Colonic mucosa (tissue), 4 donors: ENCODE data around the gene CALML5. TPM values are rescaled to one million over a fixed set of nuclear protein-coding genes. Genes with fewer than 3 reads are reported as not detected.

Source experiments
- DNase-seq: peaks from one replicate; pipeline ENCODE4 v3.0.0-alpha.2; 2020
- H3K27ac ChIP-seq: fragments of 200-600 bp; one replicate; pipeline ENCODE4 v1.8.0; 2021
- H3K27me3 ChIP-seq: fragments of 200-600 bp; one replicate; pipeline ENCODE4 v1.8.0; 2021
- H3K36me3 ChIP-seq: fragments of 200-600 bp; one replicate; pipeline ENCODE4 v1.8.0; 2021
- H3K4me1 ChIP-seq: fragments of 200-600 bp; one replicate; pipeline ENCODE4 v1.8.0; 2021; ENCODE audit warnings: mild to moderate bottlenecking
- H3K4me3 ChIP-seq: fragments of 200-600 bp; one replicate; pipeline ENCODE4 v1.8.0; 2021
- H3K9ac ChIP-seq, 2 donors: one replicate each; pipeline ENCODE4 v1.7.0; 2013; ENCODE audit warnings: control low read depth in 2 of 2, low read depth in 2 of 2, low read length in 2 of 2
- H3K9me3 ChIP-seq: fragments of 200-600 bp; one replicate; pipeline ENCODE4 v1.8.0; 2021
- CTCF ChIP-seq: fragments of 200-600 bp; IDR thresholded peaks from one replicate; pipeline ENCODE4 v1.8.0; 2022; ENCODE audit warnings: antibody characterized with exemption, mild to moderate bottlenecking
- intact Hi-C: fragments of 100-400 bp; cut with DNase I; formaldehyde crosslinking; loops from one replicate; pipeline ENCODE4 v1.14.1; 2022
- total RNA-seq, 2 donors: library from RNA; stranded (reverse); fragmentation: NEBNext Ultra II Directional in 1 of 2; extraction: Animal tissue kit (Norgen Biotek cat#: 25700) in 1 of 2; gene quantifications; one replicate each; pipeline ENCODE4 v1.2.1, GENCODE V29; 2021
- donor health status: healthy.
- donor health status: DM: no; HTN: no; CAD: no.
- donor health status: DM: no; HTN: no; CAD: no.

Gene CALML5
- total RNA-seq, 2 donors from 2014 or later = not detected

- TF ChIP-seq CTCF = no peak
- intact Hi-C loops = no loop called here
- no peak for DNase-seq
- H3K4me3 ChIP-seq = no peak overlapping the region
- H3K27ac ChIP-seq = no peak overlapping the region
- no peaks in the 10 kb centered on the region for H3K9me3 ChIP-seq
- no peaks in the 10 kb centered on the region for H3K27me3 ChIP-seq
- H3K36me3 ChIP-seq = no peaks in the 10 kb centered on the region
- H3K9ac ChIP-seq = no peak overlapping the region
- peaks cover 16% of the 10 kb centered on the region for H3K4me1 ChIP-seq
Observed at GRCh38 chr10:5542100-5542499, 42.7 kb upstream of the CALML5 start.

- no peak for TF ChIP-seq CTCF
- intact Hi-C loops = no loop called here
- H3K36me3 ChIP-seq = no peaks in the 10 kb centered on the region
- peaks cover 9% of the 10 kb centered on the region for H3K4me1 ChIP-seq
- DNase-seq = no peak
- peak overlapping the region; percentile 22 for H3K27ac ChIP-seq
- H3K9me3 ChIP-seq = no peaks in the 10 kb centered on the region
- H3K4me3 ChIP-seq = no peak overlapping the region
- H3K27me3 ChIP-seq = no peaks in the 10 kb centered on the region
- peak overlapping the region in 1 of 2 donors; percentile 9 for H3K9ac ChIP-seq
Observed at GRCh38 chr10:5540891-5541290, 41.5 kb upstream of the CALML5 start.

- intact Hi-C loops = no loop called here
- Histone ChIP-seq H3K4me1 (peaks cover 2% of the 10 kb centered on the region), H3K4me3 (no peak overlapping the region), H3K36me3 (no peaks in the 10 kb centered on the region), H3K9ac (no peak overlapping the region), H3K27ac (no peak overlapping the region), H3K27me3 (no peaks in the 10 kb centered on the region), H3K9me3 (no peaks in the 10 kb centered on the region)
- TF ChIP-seq CTCF = no peak
- no peak for DNase-seq
Observed at GRCh38 chr10:5540080-5540479, 40.7 kb upstream of the CALML5 start.

GRCh38 chr10:5538892-5539651 lies 39.7 kb upstream of the CALML5 start:
- H3K27me3 ChIP-seq = no peaks in the 10 kb centered on the region
- no peak overlapping the region for H3K9ac ChIP-seq
- no peaks in the 10 kb centered on the region for H3K9me3 ChIP-seq
- DNase-seq = no peak
- H3K4me3 ChIP-seq = no peak overlapping the region
- TF ChIP-seq CTCF = no peak
- no peak overlapping the region for H3K27ac ChIP-seq
- no peaks in the 10 kb centered on the region for H3K36me3 ChIP-seq
- intact Hi-C loops = no loop called here
- H3K4me1 ChIP-seq = no peaks in the 10 kb centered on the region

GRCh38 chr10:5538446-5538845 lies 39.1 kb upstream of the CALML5 start:
- no peak overlapping the region for H3K9ac ChIP-seq
- no peak overlapping the region for H3K4me3 ChIP-seq
- H3K36me3 ChIP-seq = no peaks in the 10 kb centered on the region
- TF ChIP-seq CTCF = no peak
- H3K27ac ChIP-seq = no peak overlapping the region
- H3K4me1 ChIP-seq = no peaks in the 10 kb centered on the region
- H3K27me3 ChIP-seq = no peaks in the 10 kb centered on the region
- intact Hi-C loops = no loop called here
- no peak for DNase-seq
- H3K9me3 ChIP-seq = no peaks in the 10 kb centered on the region
